Endothelial cell of umbilical vein (primary cell): ENCODE data around the gene PAK5. TPM values are rescaled to one million over a fixed set of nuclear protein-coding genes. Genes with fewer than 3 reads are reported as not detected.

Source experiments
- BruUV-seq: library from RNA; stranded (reverse); fragments of 400-500 nt; replicated peaks from 2 replicates; lab custom pipeline; 2021; lab: Mats Ljungman, UMichigan
- CTCF ChIA-PET: fragments of 300-600, 350-600 bp; sonication (Branson Sonifier 250); formaldehyde crosslinking; loops from one replicate; lab custom pipeline; 2021; ENCODE audit warnings: antibody characterized with exemption, inconsistent platforms; lab: Charles Lee
- POLR2A ChIA-PET: fragments of 300-600, 350-600 bp; sonication (Branson Sonifier 250); formaldehyde crosslinking; loops from one replicate; lab custom pipeline; 2021; ENCODE audit warnings: antibody characterized with exemption, inconsistent platforms; lab: Charles Lee
- DNase-seq: peaks from one replicate; pipeline ENCODE4 v3.0.0-alpha.2; 2011; ENCODE audit warnings: low read depth, low spot score
- FAIRE-seq: peaks from 2 replicates; lab custom pipeline; 2011; peaks lifted over from hg19 to GRCh38; lab: Jason Lieb, UNC
- H2AFZ ChIP-seq: 2 replicates; pipeline ENCODE4 v1.6.0; 2012; ENCODE audit warnings: low read depth, low read length, control low read depth, inconsistent platforms
- H3K27ac ChIP-seq: 2 replicates; pipeline ENCODE4 v1.5.1; 2011; ENCODE audit warnings: low read depth, mild to moderate bottlenecking, control low read depth, low read length, moderate library complexity; ENCODE audit not compliant: insufficient read depth
- H3K27me3 ChIP-seq, 2 experiments: 2 replicates each; pipeline versions ENCODE4 v1.6.0 to v1.6.1; 2011; ENCODE audit warnings: low read length in 2 of 2, mixed read lengths in 1 of 2; ENCODE audit not compliant: control insufficient read depth in 2 of 2, insufficient read depth in 2 of 2
- H3K36me3 ChIP-seq, 2 experiments: 2 replicates in 1 of 2; 3 replicates in 1 of 2; pipeline ENCODE4 v1.5.1; 2011; ENCODE audit warnings: low read length in 2 of 2, mild to moderate bottlenecking in 1 of 2, moderate library complexity in 1 of 2; ENCODE audit not compliant: control insufficient read depth in 2 of 2, insufficient read depth in 2 of 2; ENCODE audit errors: extremely low read depth in 1 of 2
- H3K4me1 ChIP-seq: 3 replicates; pipeline ENCODE4 v1.5.1; 2011; ENCODE audit warnings: mild to moderate bottlenecking, low read length; ENCODE audit not compliant: control insufficient read depth, insufficient read depth; ENCODE audit errors: extremely low read depth
- H3K4me2 ChIP-seq: 2 replicates; pipeline ENCODE4 v1.6.1; 2011; ENCODE audit warnings: low read length, control low read depth, mixed read lengths; ENCODE audit not compliant: insufficient read depth
- H3K4me3 ChIP-seq, 3 experiments: fragments of 200-600 bp in 1 of 3; sonication (generic), shearing (Covaris generic) in 1 of 3; replicated peaks in 1 of 3; 2 replicates each; pipeline ENCODE4 v1.5.1; 2011 to 2016; ENCODE audit warnings: control low read depth in 3 of 3, low read length in 3 of 3, mild to moderate bottlenecking in 2 of 3, inconsistent platforms in 1 of 3, low read depth in 1 of 3, moderate library complexity in 1 of 3; ENCODE audit not compliant: insufficient read depth in 1 of 3
- H3K79me2 ChIP-seq: 2 replicates; pipeline ENCODE4 v1.6.0; 2012; ENCODE audit warnings: low read length, inconsistent platforms; ENCODE audit not compliant: control insufficient read depth, insufficient read depth
- H3K9ac ChIP-seq: replicated peaks from 2 replicates; pipeline ENCODE3; 2011; ENCODE audit warnings: low read length, control low read depth; ENCODE audit not compliant: insufficient read depth; ENCODE audit errors: extremely low read depth
- H3K9me1 ChIP-seq: replicated peaks from 3 replicates; pipeline ENCODE4 v1.6.0; 2011; ENCODE audit warnings: mild to moderate bottlenecking, low read length; ENCODE audit not compliant: control insufficient read depth, insufficient read depth; ENCODE audit errors: extremely low read depth
- H3K9me3 ChIP-seq: replicated peaks from 2 replicates; pipeline ENCODE4 v1.5.1; 2012; ENCODE audit warnings: low read length, inconsistent platforms; ENCODE audit not compliant: control insufficient read depth, insufficient read depth
- H4K20me1 ChIP-seq: replicated peaks from 2 replicates; pipeline ENCODE3; 2011; ENCODE audit warnings: mild to moderate bottlenecking, low read length; ENCODE audit not compliant: control insufficient read depth, insufficient read depth; ENCODE audit errors: extremely low read depth
- CTCF ChIP-seq, 2 donors: IDR thresholded peaks; 1 replicate in 1 of 2; 2 replicates in 1 of 2; pipeline ENCODE4 v1.5.1; 2011; ENCODE audit warnings: low read length in 2 of 2, mild to moderate bottlenecking in 2 of 2, moderate library complexity in 2 of 2, control low read depth in 1 of 2, inconsistent platforms in 1 of 2, low read depth in 1 of 2; ENCODE audit not compliant: insufficient read depth in 1 of 2; ENCODE audit errors: extremely low read depth in 1 of 2
- EZH2 ChIP-seq: IDR thresholded peaks from 2 replicates; pipeline ENCODE4 v1.6.1; 2012; ENCODE audit warnings: borderline replicate concordance, low read depth, mild to moderate bottlenecking, moderate library complexity, low read length, inconsistent platforms; ENCODE audit not compliant: severe bottlenecking
- FOS ChIP-seq: IDR thresholded peaks from 2 replicates; pipeline ENCODE4 v1.6.1; 2011; ENCODE audit warnings: mild to moderate bottlenecking, low read length, moderate library complexity, borderline replicate concordance; ENCODE audit not compliant: insufficient read depth
- GATA2 ChIP-seq: IDR thresholded peaks from 2 replicates; pipeline ENCODE4 v1.7.0; 2011; ENCODE audit warnings: low read depth, mild to moderate bottlenecking, moderate library complexity, mixed read lengths, low read length; ENCODE audit not compliant: insufficient read length, insufficient read depth
- JUN ChIP-seq: IDR thresholded peaks from 2 replicates; pipeline ENCODE4 v1.6.1; 2011; ENCODE audit warnings: borderline replicate concordance, low read depth; ENCODE audit not compliant: insufficient read length, insufficient read depth
- MAX ChIP-seq: IDR thresholded peaks from 2 replicates; pipeline ENCODE4 v1.6.1; 2011; ENCODE audit not compliant: insufficient read depth, insufficient read length
- MYC ChIP-seq: IDR thresholded peaks from one replicate; pipeline ENCODE4 v1.6.1; 2011; ENCODE audit warnings: mild to moderate bottlenecking, low read depth, low read length
- POLR2A ChIP-seq: IDR thresholded peaks from 2 replicates; pipeline ENCODE4 v1.6.1; 2012; ENCODE audit warnings: low read depth, mild to moderate bottlenecking, control low read depth, low read length
- POLR2AphosphoS5 ChIP-seq: IDR thresholded peaks from 2 replicates; pipeline ENCODE4 v1.6.1; 2012; ENCODE audit warnings: low read depth, mild to moderate bottlenecking, control low read depth, low read length, moderate library complexity; ENCODE audit not compliant: insufficient read depth
- dilution Hi-C: fragments of 300-500 bp; cut with MboI; formaldehyde crosslinking; loops from one replicate; pipeline ENCODE4 v1.15.0; 2019; ENCODE audit warnings: low sequenced_read_pairs; ENCODE audit not compliant: extremely low pct_ligation_motif_present
- intact Hi-C: fragments of 100-400 bp; cut with micrococcal nuclease; formaldehyde crosslinking; loops from one replicate; pipeline ENCODE4 v1.10.0; 2022
- polyA plus RNA-seq, 4 experiments: library from polyadenylated mRNA; depleted of rRNA in 3 of 4; stranded (reverse) in 3 of 4; unstranded in 1 of 4; fragments of >200 nt; gene quantifications; 2 replicates each; pipeline versions ENCODE4 v1.2.1 to v1.2.3, GENCODE V29; 2011 to 2012; ENCODE audit warnings: missing spikeins in 1 of 4
- total RNA-seq: library from RNA; stranded (reverse); gene quantifications from 2 replicates; pipeline ENCODE4 v1.2.3, GENCODE V29; 2021

Gene PAK5
- total and polyA plus RNA-seq, 2 donors (not counting 3 experiments of a cell fraction or from before 2014, with no cell fraction given) = not detected

GRCh38 chr20:9710685-9711084, 128.2 kb downstream of the PAK5 start:
- no peak for DNase-seq
- Histone ChIP-seq H3K27me3 (no peaks in the 10 kb centered on the region), H3K4me2 (no peak overlapping the region), H4K20me1 (no peaks in the 10 kb centered on the region), H3K9ac (no peak overlapping the region), H3K79me2 (no peaks in the 10 kb centered on the region), H3K27ac (no peak overlapping the region), H3K9me1 (no peaks in the 10 kb centered on the region), H2AFZ (no peak overlapping the region), H3K4me1 (no peaks in the 10 kb centered on the region), H3K36me3 (no peaks in the 10 kb centered on the region), H3K9me3 (no peaks in the 10 kb centered on the region), H3K4me3 (no peak overlapping the region)
- FAIRE-seq = no peak
- ChIA-PET POLR2A (no interaction called here), CTCF (interaction anchor here (1.0 kb wide), 1 partner anchor 26 kb away, joined by 4 read pairs; no protein-coding TSS in a partner anchor)
- intact Hi-C loops (no loop called here), dilution Hi-C loops (no loop called here)
- no TSS peak for BruUV-seq
- no peak for TF ChIP-seq JUN
- no peak for TF ChIP-seq CTCF (IDR thresholded peaks at IDR 0.05; ENCODE audit: extremely low read depth in 1 of 2, insufficient read depth in 1 of 2, low read depth in 1 of 2, low read length in 2 of 2)
- no peak for TF ChIP-seq GATA2
- no peak for TF ChIP-seq MYC
- no peak for TF ChIP-seq EZH2
- no peak for TF ChIP-seq MAX
- no peak for TF ChIP-seq POLR2A
- TF ChIP-seq FOS = no peak
- TF ChIP-seq POLR2AphosphoS5 = no peak
